Kidney epithelial cell (primary cell): ENCODE data around the gene ARID3C. TPM values are rescaled to one million over a fixed set of nuclear protein-coding genes. Genes with fewer than 3 reads are reported as not detected.

Experiments used
- DNase-seq: peaks from one replicate; pipeline ENCODE4 v3.0.0-alpha.2; 2010; ENCODE audit warnings: low read depth
- H3K27me3 ChIP-seq: 2 replicates; pipeline ENCODE4 v1.6.0; 2011; ENCODE audit warnings: low read length; ENCODE audit not compliant: control insufficient read depth, insufficient read depth
- H3K36me3 ChIP-seq: 2 replicates; pipeline ENCODE4 v1.5.1; 2011; ENCODE audit warnings: low read length; ENCODE audit not compliant: control insufficient read depth, insufficient read depth
- H3K4me3 ChIP-seq: 2 replicates; pipeline ENCODE4 v1.5.1; 2011; ENCODE audit warnings: low read depth, mild to moderate bottlenecking, control low read depth, low read length
- total RNA-seq: library from RNA; depleted of rRNA; stranded (reverse); fragments of >200 nt; gene quantifications from 2 replicates; pipeline ENCODE4 v1.2.3, GENCODE V29; 2015
- TF ChIP-seq, protein P1 (sequence below): IDR thresholded peaks from 2 replicates; pipeline ENCODE4 v1.5.1; 2011; ENCODE audit warnings: mild to moderate bottlenecking, moderate library complexity, low read length, control low read depth, inconsistent platforms; ENCODE audit not compliant: insufficient read depth, poor library complexity, severe bottlenecking

ARID3C gene
- total RNA-seq, 1 donor from 2014 or later = 1.0 TPM

DNA sequence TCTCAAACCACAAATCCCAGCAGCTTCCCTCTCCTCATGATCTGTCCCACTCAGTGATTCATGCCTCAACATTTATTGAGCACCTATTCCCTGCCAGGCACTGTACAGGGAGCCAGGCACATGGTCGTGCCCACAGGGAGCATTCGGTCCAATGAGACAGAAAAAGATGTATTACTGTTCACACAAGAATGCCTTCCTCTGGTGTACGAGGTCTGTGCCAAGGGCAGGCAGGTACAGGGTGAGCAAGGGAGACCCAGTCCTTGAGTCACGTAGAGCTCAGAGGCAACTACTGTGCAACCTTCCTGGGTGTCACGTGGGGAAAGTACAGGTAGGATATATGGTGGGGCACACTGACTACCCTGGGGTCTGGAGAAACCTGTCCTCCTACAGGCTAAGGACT lies 43.9 kb downstream of the ARID3C start:
- DNase-seq = no peak
- TF ChIP-seq, protein P1, sequence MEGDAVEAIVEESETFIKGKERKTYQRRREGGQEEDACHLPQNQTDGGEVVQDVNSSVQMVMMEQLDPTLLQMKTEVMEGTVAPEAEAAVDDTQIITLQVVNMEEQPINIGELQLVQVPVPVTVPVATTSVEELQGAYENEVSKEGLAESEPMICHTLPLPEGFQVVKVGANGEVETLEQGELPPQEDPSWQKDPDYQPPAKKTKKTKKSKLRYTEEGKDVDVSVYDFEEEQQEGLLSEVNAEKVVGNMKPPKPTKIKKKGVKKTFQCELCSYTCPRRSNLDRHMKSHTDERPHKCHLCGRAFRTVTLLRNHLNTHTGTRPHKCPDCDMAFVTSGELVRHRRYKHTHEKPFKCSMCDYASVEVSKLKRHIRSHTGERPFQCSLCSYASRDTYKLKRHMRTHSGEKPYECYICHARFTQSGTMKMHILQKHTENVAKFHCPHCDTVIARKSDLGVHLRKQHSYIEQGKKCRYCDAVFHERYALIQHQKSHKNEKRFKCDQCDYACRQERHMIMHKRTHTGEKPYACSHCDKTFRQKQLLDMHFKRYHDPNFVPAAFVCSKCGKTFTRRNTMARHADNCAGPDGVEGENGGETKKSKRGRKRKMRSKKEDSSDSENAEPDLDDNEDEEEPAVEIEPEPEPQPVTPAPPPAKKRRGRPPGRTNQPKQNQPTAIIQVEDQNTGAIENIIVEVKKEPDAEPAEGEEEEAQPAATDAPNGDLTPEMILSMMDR = no peak
- no peaks in the 10 kb centered on the region for H3K36me3 ChIP-seq
- no peak overlapping the region for H3K4me3 ChIP-seq
- peaks cover 76% of the 10 kb centered on the region for H3K27me3 ChIP-seq

DNA sequence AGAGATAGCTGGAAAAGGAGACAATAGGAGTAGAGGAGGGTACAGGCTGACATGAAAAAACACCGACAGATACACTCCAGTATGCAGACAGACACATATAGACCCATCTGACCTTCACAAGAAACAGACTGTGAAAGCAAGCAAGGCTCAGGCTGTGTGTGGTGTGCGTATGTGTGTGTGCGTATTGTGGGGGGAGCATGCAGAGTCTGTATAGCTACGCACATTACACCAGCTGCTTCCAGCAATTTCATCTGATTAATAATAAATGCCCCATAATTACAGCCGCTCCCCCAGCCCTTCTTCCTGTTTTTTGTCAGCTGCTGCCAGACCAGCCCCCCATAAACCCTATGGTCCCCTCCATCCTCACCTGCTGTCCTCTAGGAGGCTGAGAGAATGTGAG lies 46.1 kb downstream of the ARID3C start:
- no peak for DNase-seq
- TF ChIP-seq, protein P1 = no peak
- Histone ChIP-seq H3K27me3 (peaks cover 79% of the 10 kb centered on the region), H3K36me3 (no peaks in the 10 kb centered on the region), H3K4me3 (no peak overlapping the region)

DNA sequence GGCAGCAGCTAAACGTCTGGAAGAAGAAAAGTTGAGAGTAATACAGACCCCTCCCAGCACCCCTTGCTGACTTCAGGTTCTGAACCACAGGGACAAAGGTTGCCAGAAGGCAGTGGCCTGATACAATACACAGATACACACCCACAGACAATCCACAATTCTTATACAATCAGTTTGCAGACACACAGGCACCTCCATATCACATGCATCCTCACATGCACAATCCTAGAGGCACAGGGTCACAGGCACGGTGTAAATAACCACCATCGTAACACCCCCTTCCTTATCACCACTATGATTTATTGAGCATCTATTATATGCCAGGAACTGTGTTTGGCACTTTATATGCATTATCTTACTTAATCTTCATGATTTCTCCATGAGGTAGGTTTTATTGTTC lies 47.5 kb downstream of the ARID3C start:
- Histone ChIP-seq H3K4me3 (no peak overlapping the region), H3K36me3 (no peaks in the 10 kb centered on the region), H3K27me3 (peaks cover 81% of the 10 kb centered on the region)
- no peak for DNase-seq
- TF ChIP-seq, protein P1 = no peak

DNA sequence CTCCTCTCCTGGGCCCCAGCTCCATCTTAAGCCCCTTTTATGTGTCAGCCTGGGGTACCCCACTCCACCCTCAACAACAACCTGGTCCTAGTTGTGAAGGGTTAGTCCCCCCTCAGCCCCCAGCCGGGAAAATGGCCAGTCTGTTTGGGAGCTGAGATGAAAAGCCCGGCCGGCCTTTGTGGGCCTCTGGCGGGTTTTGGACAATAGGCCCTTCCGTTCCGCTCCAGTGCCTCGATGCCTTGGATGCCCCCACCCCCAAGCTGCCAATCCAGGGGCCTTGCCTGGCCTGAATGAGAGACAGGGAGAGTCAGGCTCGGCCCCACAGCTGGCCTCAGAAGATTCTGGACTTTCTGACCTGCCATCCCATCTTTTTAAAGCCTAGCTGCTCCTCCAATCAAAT lies 48.5 kb downstream of the ARID3C start:
- no peak for DNase-seq
- Histone ChIP-seq H3K4me3 (no peak overlapping the region), H3K27me3 (peaks cover 81% of the 10 kb centered on the region), H3K36me3 (no peaks in the 10 kb centered on the region)
- TF ChIP-seq, protein P1 = no peak

DNA sequence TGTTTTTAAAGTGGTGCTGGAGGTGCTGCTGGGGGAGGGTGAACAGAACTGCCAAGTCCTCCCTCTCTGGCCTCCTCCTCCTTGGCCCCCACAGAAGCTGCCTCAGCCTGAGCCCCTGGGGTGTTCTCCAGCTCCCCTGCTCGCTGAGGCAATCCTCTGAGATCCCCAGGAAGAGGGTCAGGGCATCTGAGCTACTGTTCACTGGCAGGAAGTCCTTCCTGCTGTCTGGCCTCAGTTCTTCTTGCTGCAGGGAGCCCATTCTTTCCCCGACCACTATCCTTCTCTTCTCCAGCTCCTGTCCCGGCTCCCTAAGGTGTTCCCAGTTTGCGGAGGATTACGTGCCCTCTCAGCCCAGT lies 49.1 kb downstream of the ARID3C start:
- DNase-seq = no peak
- TF ChIP-seq, protein P1 = no peak
- no peaks in the 10 kb centered on the region for H3K36me3 ChIP-seq
- H3K27me3 ChIP-seq = peaks cover 81% of the 10 kb centered on the region
- no peak overlapping the region for H3K4me3 ChIP-seq

DNA sequence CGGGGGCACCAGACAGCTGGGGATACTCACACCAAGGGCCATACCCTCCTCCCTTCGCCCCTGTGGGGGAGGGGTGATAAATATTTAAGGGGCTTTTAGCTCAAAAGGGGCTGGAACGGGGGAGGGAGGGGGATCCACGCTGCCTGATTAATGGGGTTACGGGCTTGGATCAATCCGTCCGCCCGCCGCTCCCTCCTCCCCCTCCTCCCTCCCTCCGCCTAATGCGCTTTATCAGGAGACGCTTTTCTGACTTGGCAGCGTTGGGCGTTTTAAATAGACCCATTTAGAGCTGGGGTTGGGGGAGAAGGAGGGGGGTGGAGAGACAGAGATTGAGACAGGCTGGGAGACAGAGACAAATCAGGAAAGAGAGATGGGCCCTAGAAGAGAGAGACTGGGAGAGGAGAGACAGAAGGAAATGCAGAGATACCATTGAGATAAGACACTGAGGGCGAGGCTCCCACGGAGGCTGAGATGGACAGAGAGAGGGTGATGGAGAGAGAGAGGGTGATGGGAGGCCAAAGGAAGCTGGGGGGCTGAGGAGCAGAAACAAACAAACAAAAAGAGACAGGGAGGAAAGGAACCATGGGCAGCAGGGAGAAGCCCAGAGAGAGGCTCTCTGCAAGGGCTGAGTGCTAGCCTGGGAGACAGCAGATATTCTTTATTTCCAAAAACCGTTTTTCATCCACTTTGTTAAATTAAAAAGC lies 49.6 kb downstream of the ARID3C start:
- no peak for DNase-seq
- TF ChIP-seq, protein P1 = no peak
- peaks cover 82% of the 10 kb centered on the region for H3K27me3 ChIP-seq
- no peaks in the 10 kb centered on the region for H3K36me3 ChIP-seq
- no peak overlapping the region for H3K4me3 ChIP-seq
